ENCODE results near the gene PPM1M. TPM values are rescaled to one million over a fixed set of nuclear protein-coding genes. Genes with fewer than 3 reads are reported as not detected.
A peak's percentile ranks its signal among the peaks of the same experiment; 100 is the strongest.

Gene PPM1M
- total RNA-seq, 4 donors from 2014 or later = 2.0 to 8.4 (median 6.2) TPM

DNA sequence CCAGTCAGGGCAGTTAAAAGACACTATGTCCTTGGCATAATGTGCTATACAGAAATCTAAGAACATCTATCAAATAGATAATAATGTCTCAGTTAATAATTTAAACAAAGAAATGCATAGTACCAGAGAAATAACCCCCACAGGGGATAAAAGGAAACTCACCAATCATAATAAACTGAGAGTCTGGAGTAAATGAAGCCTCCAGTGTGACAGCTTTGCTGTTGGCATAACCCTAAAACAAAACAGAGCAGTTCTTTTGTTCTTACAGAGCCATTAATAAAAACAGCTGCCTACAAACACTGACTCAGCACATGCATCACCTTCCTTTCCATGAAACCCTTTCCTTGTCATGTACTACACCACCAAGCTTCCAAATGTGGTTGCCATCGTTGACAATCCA, 13.5 kb downstream of the PPM1M start:
- WGBS, 2 donors (ENCODE audit: low coverage in 1 of 2) = 67 to 79% methylated on average over 1 of the region's 1 CpG
- H3K36me3 ChIP-seq = peaks cover 0 to 95% (median 45%) of the 10 kb centered on the region in 4 donors
- TF ChIP-seq CTCF (IDR thresholded peaks at IDR 0.05) (no peak), POLR2A (IDR thresholded peaks at IDR 0.05) (no peak), EP300 (IDR thresholded peaks at IDR 0.05; ENCODE audit: low read depth) (no peak), POLR2AphosphoS5 (IDR thresholded peaks at IDR 0.05) (peak in 1 of 3 donors; percentile 22)
- no peaks in the 10 kb centered on the region for H3K27me3 ChIP-seq
- in situ Hi-C loops (cut with MboI; ENCODE audit: low pct_ligation_motif_present in 1 of 4, low pct_unique_long_range_greater_than_20kb in 1 of 4, low sequenced_read_pairs in 3 of 4) = no loop called here
- H3K9me3 ChIP-seq = no peaks in the 10 kb centered on the region
- DNase-seq = no peak
- H3K4me3 ChIP-seq = no peak overlapping the region
- H3K4me1 ChIP-seq = peaks cover 0 to 14% (median under 1%) of the 10 kb centered on the region in 4 donors
- no peak overlapping the region for H3K27ac ChIP-seq
- intact Hi-C loops (cut with DNase I; ENCODE audit: low total_unique reads) = no loop called here

- Histone ChIP-seq H3K4me3 (no peak overlapping the region), H3K27ac (no peak overlapping the region), H3K36me3 (peaks cover 0 to 96% (median 47%) of the 10 kb centered on the region in 4 donors), H3K9me3 (no peaks in the 10 kb centered on the region), H3K4me1 (peaks cover 0 to 10% (median 0%) of the 10 kb centered on the region in 4 donors), H3K27me3 (no peaks in the 10 kb centered on the region)
- no peak for DNase-seq
- intact Hi-C loops (cut with DNase I; ENCODE audit: low total_unique reads) = no loop called here
- in situ Hi-C loops (cut with MboI; ENCODE audit: low pct_ligation_motif_present in 1 of 4, low pct_unique_long_range_greater_than_20kb in 1 of 4, low sequenced_read_pairs in 3 of 4) = no loop called here
- TF ChIP-seq POLR2AphosphoS5 (IDR thresholded peaks at IDR 0.05) = no peak
- no peak for TF ChIP-seq CTCF (IDR thresholded peaks at IDR 0.05)
- TF ChIP-seq EP300 (IDR thresholded peaks at IDR 0.05; ENCODE audit: low read depth) = no peak
- no peak for TF ChIP-seq POLR2A (IDR thresholded peaks at IDR 0.05)
- WGBS, 2 donors (ENCODE audit: low coverage in 1 of 2) = 75 to 92% methylated on average over 2 to 4 of the region's 4 CpGs
Observed at GRCh38 chr3:52259448-52259847, 13.9 kb downstream of the PPM1M start.

DNA sequence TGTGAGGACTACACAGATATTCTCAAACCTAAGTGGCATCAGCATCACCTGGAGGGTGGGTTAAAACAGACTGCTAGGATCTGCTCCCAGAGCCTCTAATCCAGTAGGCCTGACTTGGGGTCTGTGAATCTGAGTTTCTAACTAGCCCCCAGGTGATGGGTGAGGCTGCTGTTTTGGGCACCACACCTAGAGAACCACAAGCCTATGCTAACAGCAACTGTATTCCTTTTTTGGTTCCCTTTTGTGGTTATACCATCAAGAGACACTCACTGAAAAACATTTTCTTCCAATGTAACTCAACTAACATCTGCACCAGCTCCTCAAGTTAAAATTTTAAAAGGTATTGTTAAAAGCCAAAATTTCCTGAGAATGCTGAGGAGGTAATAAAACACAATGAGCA, 16.9 kb downstream of the PPM1M start:
- peaks cover 0 to 92% (median 47%) of the 10 kb centered on the region in 4 donors for H3K36me3 ChIP-seq
- no peak for TF ChIP-seq POLR2AphosphoS5 (IDR thresholded peaks at IDR 0.05)

GRCh38 chr3:52265387-52265786, 19.8 kb downstream of the PPM1M start:
- Histone ChIP-seq H3K27ac (no peak overlapping the region), H3K4me1 (peaks cover 0 to 26% (median 3%) of the 10 kb centered on the region in 4 donors), H3K27me3 (no peaks in the 10 kb centered on the region), H3K4me3 (no peak overlapping the region), H3K9me3 (no peaks in the 10 kb centered on the region), H3K36me3 (peaks cover 0 to 92% (median 42%) of the 10 kb centered on the region in 4 donors)
- no peak for TF ChIP-seq CTCF (IDR thresholded peaks at IDR 0.05)
- in situ Hi-C loops (cut with MboI; ENCODE audit: low pct_ligation_motif_present in 1 of 4, low pct_unique_long_range_greater_than_20kb in 1 of 4, low sequenced_read_pairs in 3 of 4) (no loop called here), intact Hi-C loops (cut with DNase I; ENCODE audit: low total_unique reads) (no loop called here)
- WGBS, 2 donors (ENCODE audit: low coverage in 1 of 2) = 92 to 94% methylated on average over 2 to 6 of the region's 6 CpGs
- DNase-seq = no peak

More for the DNA sequence above, 16.9 kb downstream of the PPM1M start:
- no peaks in the 10 kb centered on the region for H3K27me3 ChIP-seq
- peaks cover 0 to 7% (median 0%) of the 10 kb centered on the region in 4 donors for H3K4me1 ChIP-seq
- no peak overlapping the region for H3K4me3 ChIP-seq
- no peak overlapping the region for H3K27ac ChIP-seq
- no peak for DNase-seq
- intact Hi-C loops (cut with DNase I; ENCODE audit: low total_unique reads) (no loop called here), in situ Hi-C loops (cut with MboI; ENCODE audit: low pct_ligation_motif_present in 1 of 4, low pct_unique_long_range_greater_than_20kb in 1 of 4, low sequenced_read_pairs in 3 of 4) (no loop called here)
- H3K9me3 ChIP-seq = no peaks in the 10 kb centered on the region

GRCh38 chr3:52268036-52268435, 22.5 kb downstream of the PPM1M start:
- no peak overlapping the region for H3K27ac ChIP-seq
- no peak for TF ChIP-seq CTCF (IDR thresholded peaks at IDR 0.05)
- no peak for TF ChIP-seq POLR2AphosphoS5 (IDR thresholded peaks at IDR 0.05)
- no peak for TF ChIP-seq POLR2A (IDR thresholded peaks at IDR 0.05)
- TF ChIP-seq EP300 (IDR thresholded peaks at IDR 0.05; ENCODE audit: low read depth) = no peak
- intact Hi-C loops (cut with DNase I; ENCODE audit: low total_unique reads) (no loop called here), in situ Hi-C loops (cut with MboI; ENCODE audit: low pct_ligation_motif_present in 1 of 4, low pct_unique_long_range_greater_than_20kb in 1 of 4, low sequenced_read_pairs in 3 of 4) (no loop called here)
- H3K36me3 ChIP-seq = peaks cover 0 to 67% (median 29%) of the 10 kb centered on the region in 4 donors
- H3K27me3 ChIP-seq = no peaks in the 10 kb centered on the region
- WGBS, 2 donors (ENCODE audit: low coverage in 1 of 2) = 81 to 94% methylated on average over 5 to 7 of the region's 7 CpGs
- H3K4me3 ChIP-seq = no peak overlapping the region
- H3K9me3 ChIP-seq = no peaks in the 10 kb centered on the region
- no peak for DNase-seq
- H3K4me1 ChIP-seq = peaks cover 9 to 50% (median 25%) of the 10 kb centered on the region in 4 donors

Data from transverse colon (tissue), 4 donors.